Measurements from ENCODE around the gene RAPGEF1. TPM values are rescaled to one million over a fixed set of nuclear protein-coding genes. Genes with fewer than 3 reads are reported as not detected.
A peak's percentile ranks its signal among the peaks of the same experiment; 100 is the strongest.

Gene RAPGEF1
- total and polyA plus RNA-seq, 2 of the 13 experiments (the other 11 are each of a cell fraction or from before 2014, with no cell fraction given): 21.2 to 38.9 TPM

DNA sequence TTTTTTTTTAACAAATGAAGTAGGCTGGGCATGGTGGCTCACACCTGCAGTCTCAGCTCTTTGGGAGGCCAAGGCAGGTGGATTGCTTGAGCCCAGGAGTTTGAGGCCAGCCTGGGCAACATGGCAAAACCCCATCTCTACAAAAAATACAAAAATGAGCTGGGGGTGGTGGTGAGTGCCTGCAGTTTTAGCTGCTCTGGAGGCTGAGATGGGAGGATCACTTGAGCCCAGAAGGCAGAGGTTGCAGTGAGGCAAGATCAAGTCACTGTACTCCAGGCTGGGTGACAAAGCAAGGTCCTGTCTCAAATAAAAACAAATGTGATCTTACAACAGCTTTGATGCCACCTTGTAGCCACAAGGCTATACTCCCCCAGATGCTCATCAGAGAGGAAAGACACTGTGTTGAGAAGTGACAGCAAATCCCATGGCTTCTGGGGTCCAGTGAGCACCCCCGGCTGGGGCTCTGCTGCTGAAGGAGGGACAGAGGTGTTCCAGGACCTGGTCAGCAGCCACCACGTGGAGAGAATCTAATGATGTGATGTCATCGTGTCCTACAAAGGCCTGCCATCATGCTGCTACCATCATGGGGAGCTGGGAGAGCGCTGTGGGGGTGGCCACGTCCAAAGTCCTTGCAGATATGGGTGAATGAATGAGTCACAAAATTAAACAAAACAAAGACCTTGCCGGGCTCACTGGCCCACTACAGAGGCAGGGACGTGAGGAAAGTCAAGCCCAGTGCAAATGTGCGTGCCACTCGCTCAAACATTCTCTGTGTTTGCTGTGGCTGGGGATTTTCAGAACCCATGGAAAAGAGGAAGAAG lies 133.9 kb downstream of the RAPGEF1 start (continued):
- TF ChIP-seq, protein P1, sequence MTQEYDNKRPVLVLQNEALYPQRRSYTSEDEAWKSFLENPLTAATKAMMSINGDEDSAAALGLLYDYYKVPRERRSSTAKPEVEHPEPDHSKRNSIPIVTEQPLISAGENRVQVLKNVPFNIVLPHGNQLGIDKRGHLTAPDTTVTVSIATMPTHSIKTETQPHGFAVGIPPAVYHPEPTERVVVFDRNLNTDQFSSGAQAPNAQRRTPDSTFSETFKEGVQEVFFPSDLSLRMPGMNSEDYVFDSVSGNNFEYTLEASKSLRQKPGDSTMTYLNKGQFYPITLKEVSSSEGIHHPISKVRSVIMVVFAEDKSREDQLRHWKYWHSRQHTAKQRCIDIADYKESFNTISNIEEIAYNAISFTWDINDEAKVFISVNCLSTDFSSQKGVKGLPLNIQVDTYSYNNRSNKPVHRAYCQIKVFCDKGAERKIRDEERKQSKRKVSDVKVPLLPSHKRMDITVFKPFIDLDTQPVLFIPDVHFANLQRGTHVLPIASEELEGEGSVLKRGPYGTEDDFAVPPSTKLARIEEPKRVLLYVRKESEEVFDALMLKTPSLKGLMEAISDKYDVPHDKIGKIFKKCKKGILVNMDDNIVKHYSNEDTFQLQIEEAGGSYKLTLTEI (CRISPR knock-in tag; conservative IDR thresholded peaks at IDR 0.05): no peak
- TF ChIP-seq, protein P2, sequence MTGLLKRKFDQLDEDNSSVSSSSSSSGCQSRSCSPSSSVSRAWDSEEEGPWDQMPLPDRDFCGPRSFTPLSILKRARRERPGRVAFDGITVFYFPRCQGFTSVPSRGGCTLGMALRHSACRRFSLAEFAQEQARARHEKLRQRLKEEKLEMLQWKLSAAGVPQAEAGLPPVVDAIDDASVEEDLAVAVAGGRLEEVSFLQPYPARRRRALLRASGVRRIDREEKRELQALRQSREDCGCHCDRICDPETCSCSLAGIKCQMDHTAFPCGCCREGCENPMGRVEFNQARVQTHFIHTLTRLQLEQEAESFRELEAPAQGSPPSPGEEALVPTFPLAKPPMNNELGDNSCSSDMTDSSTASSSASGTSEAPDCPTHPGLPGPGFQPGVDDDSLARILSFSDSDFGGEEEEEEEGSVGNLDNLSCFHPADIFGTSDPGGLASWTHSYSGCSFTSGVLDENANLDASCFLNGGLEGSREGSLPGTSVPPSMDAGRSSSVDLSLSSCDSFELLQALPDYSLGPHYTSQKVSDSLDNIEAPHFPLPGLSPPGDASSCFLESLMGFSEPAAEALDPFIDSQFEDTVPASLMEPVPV (CRISPR knock-in tag; IDR thresholded peaks at IDR 0.05): no peak
- TF ChIP-seq KMT2A (CRISPR knock-in tag; IDR thresholded peaks at IDR 0.05): 0 out of 2 replicates have a peak, but pooled peaks have one; percentile 45
- no peak; the same call in 1 of the 2 replicates for TF ChIP-seq XBP1 (CRISPR knock-in tag; IDR thresholded peaks at IDR 0.05)
- no peak for TF ChIP-seq GTF3A (CRISPR knock-in tag; conservative IDR thresholded peaks at IDR 0.05)
- peak; percentile 86 for TF ChIP-seq SP5 (CRISPR knock-in tag; IDR thresholded peaks at IDR 0.05; ENCODE audit: borderline replicate concordance, low read depth)
- TF ChIP-seq MZF1 (CRISPR knock-in tag; IDR thresholded peaks at IDR 0.05; ENCODE audit: borderline replicate concordance): no peak
- no peak for TF ChIP-seq RAD21 (CRISPR knock-in tag; IDR thresholded peaks at IDR 0.05)
- peak; percentile 32; the same call in 1 of the 2 replicates for TF ChIP-seq ATF7-NPFF (CRISPR knock-in tag; IDR thresholded peaks at IDR 0.05; ENCODE audit: low read depth)
- TF ChIP-seq, protein P3, sequence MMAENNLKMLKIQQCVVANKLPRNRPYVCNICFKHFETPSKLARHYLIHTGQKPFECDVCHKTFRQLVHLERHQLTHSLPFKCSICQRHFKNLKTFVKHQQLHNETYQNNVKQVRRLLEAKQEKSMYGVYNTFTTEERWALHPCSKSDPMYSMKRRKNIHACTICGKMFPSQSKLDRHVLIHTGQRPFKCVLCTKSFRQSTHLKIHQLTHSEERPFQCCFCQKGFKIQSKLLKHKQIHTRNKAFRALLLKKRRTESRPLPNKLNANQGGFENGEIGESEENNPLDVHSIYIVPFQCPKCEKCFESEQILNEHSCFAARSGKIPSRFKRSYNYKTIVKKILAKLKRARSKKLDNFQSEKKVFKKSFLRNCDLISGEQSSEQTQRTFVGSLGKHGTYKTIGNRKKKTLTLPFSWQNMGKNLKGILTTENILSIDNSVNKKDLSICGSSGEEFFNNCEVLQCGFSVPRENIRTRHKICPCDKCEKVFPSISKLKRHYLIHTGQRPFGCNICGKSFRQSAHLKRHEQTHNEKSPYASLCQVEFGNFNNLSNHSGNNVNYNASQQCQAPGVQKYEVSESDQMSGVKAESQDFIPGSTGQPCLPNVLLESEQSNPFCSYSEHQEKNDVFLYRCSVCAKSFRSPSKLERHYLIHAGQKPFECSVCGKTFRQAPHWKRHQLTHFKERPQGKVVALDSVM (CRISPR knock-in tag; IDR thresholded peaks at IDR 0.05): peak; percentile 94
- TF ChIP-seq ZNF746 (CRISPR knock-in tag; IDR thresholded peaks at IDR 0.05): no peak; the same call in 1 of the 2 replicates
- TF ChIP-seq ZNF3 (CRISPR knock-in tag; IDR thresholded peaks at IDR 0.05): no peak
- TF ChIP-seq, protein P4, sequence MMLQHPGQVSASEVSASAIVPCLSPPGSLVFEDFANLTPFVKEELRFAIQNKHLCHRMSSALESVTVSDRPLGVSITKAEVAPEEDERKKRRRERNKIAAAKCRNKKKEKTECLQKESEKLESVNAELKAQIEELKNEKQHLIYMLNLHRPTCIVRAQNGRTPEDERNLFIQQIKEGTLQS (CRISPR knock-in tag; IDR thresholded peaks at IDR 0.05): peak; percentile 95
- TF ChIP-seq, protein P5, sequence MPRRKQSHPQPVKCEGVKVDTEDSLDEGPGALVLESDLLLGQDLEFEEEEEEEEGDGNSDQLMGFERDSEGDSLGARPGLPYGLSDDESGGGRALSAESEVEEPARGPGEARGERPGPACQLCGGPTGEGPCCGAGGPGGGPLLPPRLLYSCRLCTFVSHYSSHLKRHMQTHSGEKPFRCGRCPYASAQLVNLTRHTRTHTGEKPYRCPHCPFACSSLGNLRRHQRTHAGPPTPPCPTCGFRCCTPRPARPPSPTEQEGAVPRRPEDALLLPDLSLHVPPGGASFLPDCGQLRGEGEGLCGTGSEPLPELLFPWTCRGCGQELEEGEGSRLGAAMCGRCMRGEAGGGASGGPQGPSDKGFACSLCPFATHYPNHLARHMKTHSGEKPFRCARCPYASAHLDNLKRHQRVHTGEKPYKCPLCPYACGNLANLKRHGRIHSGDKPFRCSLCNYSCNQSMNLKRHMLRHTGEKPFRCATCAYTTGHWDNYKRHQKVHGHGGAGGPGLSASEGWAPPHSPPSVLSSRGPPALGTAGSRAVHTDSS (CRISPR knock-in tag; conservative IDR thresholded peaks at IDR 0.05): no peak; the same call in 1 of the 2 replicates
- TF ChIP-seq, protein P6, sequence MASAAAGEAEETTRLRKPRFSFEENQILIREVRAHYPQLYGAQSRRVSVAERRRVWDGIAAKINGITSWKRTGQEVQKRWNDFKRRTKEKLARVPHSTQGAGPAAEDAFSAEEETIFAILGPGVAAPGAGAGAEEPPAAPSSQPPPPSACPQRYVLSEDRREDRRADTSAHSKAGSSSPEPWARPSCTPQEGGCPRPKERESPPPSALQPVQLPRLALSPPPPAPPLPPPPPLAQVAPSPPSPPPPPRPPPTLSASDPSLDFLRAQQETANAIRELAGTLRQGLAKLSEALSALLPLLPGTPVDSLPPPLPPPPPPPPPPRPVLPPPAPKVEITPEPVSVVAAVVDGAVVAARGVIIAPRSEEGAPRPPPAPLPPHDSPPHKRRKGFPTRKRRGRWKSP (CRISPR knock-in tag; IDR thresholded peaks at IDR 0.05): no peak
- TF ChIP-seq ZFP82 (CRISPR knock-in tag; IDR thresholded peaks at IDR 0.05; ENCODE audit: borderline replicate concordance): no peak
- TF ChIP-seq, protein P7, sequence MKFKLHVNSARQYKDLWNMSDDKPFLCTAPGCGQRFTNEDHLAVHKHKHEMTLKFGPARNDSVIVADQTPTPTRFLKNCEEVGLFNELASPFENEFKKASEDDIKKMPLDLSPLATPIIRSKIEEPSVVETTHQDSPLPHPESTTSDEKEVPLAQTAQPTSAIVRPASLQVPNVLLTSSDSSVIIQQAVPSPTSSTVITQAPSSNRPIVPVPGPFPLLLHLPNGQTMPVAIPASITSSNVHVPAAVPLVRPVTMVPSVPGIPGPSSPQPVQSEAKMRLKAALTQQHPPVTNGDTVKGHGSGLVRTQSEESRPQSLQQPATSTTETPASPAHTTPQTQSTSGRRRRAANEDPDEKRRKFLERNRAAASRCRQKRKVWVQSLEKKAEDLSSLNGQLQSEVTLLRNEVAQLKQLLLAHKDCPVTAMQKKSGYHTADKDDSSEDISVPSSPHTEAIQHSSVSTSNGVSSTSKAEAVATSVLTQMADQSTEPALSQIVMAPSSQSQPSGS (CRISPR knock-in tag; IDR thresholded peaks at IDR 0.05): peak; percentile 98
- no peak for TF ChIP-seq IKZF4 (CRISPR knock-in tag; IDR thresholded peaks at IDR 0.05; ENCODE audit: borderline replicate concordance, low read depth, not compliant biosample characterization)
